ENCODE results near the gene IP6K3.
A peak's percentile ranks its signal among the peaks of the same experiment; 100 is the strongest.

The IP6K3 gene

GRCh38 chr6:33676416-33677142 lies 70.1 kb downstream of the IP6K3 start:
- DNase-seq (ENCODE audit: low read depth) = no peak
- no peak for TF ChIP-seq CTCF (IDR thresholded peaks at IDR 0.05; ENCODE audit: low read length, missing control alignments)
- no peak overlapping the region for H3K4me3 ChIP-seq (replicated peaks; ENCODE audit: low read depth, low read length)

- no peak for DNase-seq (ENCODE audit: low read depth)
- no peak overlapping the region for H3K4me3 ChIP-seq (replicated peaks; ENCODE audit: low read depth, low read length)
- no peak for TF ChIP-seq CTCF (IDR thresholded peaks at IDR 0.05; ENCODE audit: low read length, missing control alignments)
Observed at GRCh38 chr6:33675968-33676367, 70.7 kb downstream of the IP6K3 start.

GRCh38 chr6:33673851-33674250 lies 72.9 kb downstream of the IP6K3 start:
- no peak overlapping the region for H3K4me3 ChIP-seq (replicated peaks; ENCODE audit: low read depth, low read length)
- TF ChIP-seq CTCF (IDR thresholded peaks at IDR 0.05; ENCODE audit: low read length, missing control alignments) = no peak
- no peak for DNase-seq (ENCODE audit: low read depth)

GRCh38 chr6:33672808-33673207 lies 73.9 kb downstream of the IP6K3 start:
- no peak overlapping the region for H3K4me3 ChIP-seq (replicated peaks; ENCODE audit: low read depth, low read length)
- TF ChIP-seq CTCF (IDR thresholded peaks at IDR 0.05; ENCODE audit: low read length, missing control alignments) = peak; percentile 73
- peak; percentile 96 for DNase-seq (ENCODE audit: low read depth)

- no peak overlapping the region for H3K4me3 ChIP-seq (replicated peaks; ENCODE audit: low read depth, low read length)
- TF ChIP-seq CTCF (IDR thresholded peaks at IDR 0.05; ENCODE audit: low read length, missing control alignments) = no peak
- DNase-seq (ENCODE audit: low read depth) = no peak
Observed at GRCh38 chr6:33671744-33672072, 75.0 kb downstream of the IP6K3 start.

Measured in fibroblast of pulmonary artery (primary cell).